Naive thymus-derived CD8-positive, alpha-beta T cell (primary cell): ENCODE data around the gene PRKCH. TPM values are rescaled to one million over a fixed set of nuclear protein-coding genes. Genes with fewer than 3 reads are reported as not detected.
A peak's percentile ranks its signal among the peaks of the same experiment; 100 is the strongest.
"Not testable (repeated sequence)": the region's sequence is repeated elsewhere in the genome, so short reads cannot be mapped to it uniquely, and the experiment has no call there.

Experiments
- ATAC-seq, 2 donors: fragments of 150-1000 bp; cut with Tn5 transposase in 1 of 2; sonication (Bioruptor Pico), chemical (Tn5 transposase) in 1 of 2; 1 replicate in 1 of 2; 2 replicates in 1 of 2; pipeline ENCODE4 v1.10.0; 2021; ENCODE audit warnings: mild to moderate bottlenecking in 2 of 2, moderate library complexity in 2 of 2
- POLR2A ChIA-PET: fragments of 350-600 bp; sonication (Branson Sonifier 250); formaldehyde crosslinking; loops from one replicate; lab custom pipeline; 2021; ENCODE audit warnings: antibody characterized with exemption; lab: Charles Lee
- DNase-seq, 10 donors: peaks; one replicate each; pipeline versions ENCODE4 v3.0.0 to v3.0.0-alpha.2; 2020 to 2022
- H3K27ac Mint-ChIP-seq, 10 donors: one replicate each; pipeline ENCODE4 v1.8.0; 2020 to 2022; ENCODE audit warnings: mild to moderate bottlenecking in 10 of 10, mixed read lengths in 10 of 10, moderate library complexity in 4 of 10, inconsistent platforms in 1 of 10
- H3K27me3 Mint-ChIP-seq, 5 donors: one replicate each; pipeline ENCODE4 v1.8.0; 2021 to 2022; ENCODE audit warnings: mixed read lengths in 5 of 5
- H3K36me3 Mint-ChIP-seq, 3 donors: one replicate each; pipeline ENCODE4 v1.8.0; 2020 to 2022; ENCODE audit warnings: mixed read lengths in 3 of 3, mild to moderate bottlenecking in 2 of 3, inconsistent platforms in 1 of 3
- H3K4me1 Mint-ChIP-seq, 4 donors: one replicate each; pipeline ENCODE4 v1.8.0; 2021 to 2022; ENCODE audit warnings: mixed read lengths in 4 of 4
- H3K4me3 Mint-ChIP-seq, 10 donors: one replicate each; pipeline ENCODE4 v1.8.0; 2020 to 2022; ENCODE audit warnings: mild to moderate bottlenecking in 10 of 10, mixed read lengths in 10 of 10, moderate library complexity in 6 of 10, inconsistent platforms in 1 of 10
- H3K9me3 Mint-ChIP-seq, 9 donors: one replicate each; pipeline ENCODE4 v1.8.0; 2020 to 2022; ENCODE audit warnings: mixed read lengths in 9 of 9, mild to moderate bottlenecking in 3 of 9, inconsistent platforms in 1 of 9, moderate library complexity in 1 of 9
- polyA plus RNA-seq, 3 donors: library from polyadenylated mRNA; unstranded; fragments of 300-500 nt; fragmentation: Illumina TruSeq; gene quantifications; one replicate each; pipeline ENCODE4 v1.2.3, GENCODE V29; 2021
- total RNA-seq, 8 experiments: library from RNA in 2 of 8; stranded (reverse) in 2 of 8; gene quantifications; one replicate each; pipeline ENCODE4 v1.2.3 and lab custom pipeline; 2021 to 2026

Gene PRKCH
- total and polyA plus RNA-seq, 5 experiments from 2014 or later = 184 to 306 (median 264) TPM

DNA sequence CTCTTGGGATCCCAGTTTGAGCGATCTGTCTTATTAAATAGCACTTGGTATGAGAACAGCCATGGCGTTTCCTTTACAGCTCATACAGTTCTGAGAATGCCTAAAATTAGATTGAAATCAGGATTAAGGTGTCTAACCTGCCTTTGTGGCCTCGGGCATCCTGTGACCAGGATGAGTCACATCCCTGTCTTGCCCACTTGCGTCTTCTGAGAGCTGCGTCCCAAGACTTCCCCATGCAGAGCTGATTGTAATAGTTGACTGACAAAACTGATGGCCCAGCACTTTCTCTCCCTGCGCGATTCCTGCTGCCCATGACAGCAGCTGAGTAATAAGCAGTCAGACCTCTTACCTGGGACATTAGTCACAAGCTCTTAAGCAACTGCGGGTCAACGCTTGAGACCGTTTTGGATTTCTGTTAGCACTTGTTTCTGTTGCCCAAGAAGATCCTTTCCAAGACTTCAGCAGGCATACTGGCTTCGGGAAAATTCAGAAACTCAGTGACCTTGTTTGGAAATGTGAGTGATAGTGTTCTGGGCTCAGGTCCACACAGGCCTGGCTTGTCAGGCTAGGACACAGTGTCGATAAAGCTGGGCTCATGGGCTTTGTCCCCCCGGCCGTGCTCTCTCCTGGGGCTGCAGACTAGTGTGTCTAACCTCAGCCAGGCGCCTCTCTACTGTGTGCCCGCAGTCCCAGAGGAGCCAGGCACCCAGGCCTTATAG, 204.1 kb downstream of the PRKCH start:
- DNase-seq (peak in 1 of 10 donors; percentile 30), ATAC-seq (peak; percentile 42 to 56)
- H3K36me3 Mint-ChIP-seq = peaks cover 14 to 78% (median 37%) of the 10 kb centered on the region in 3 donors
- H3K4me3 Mint-ChIP-seq = peak overlapping the region in 7 of 10 donors; percentile 0 to 42 (median 15)
- H3K9me3 Mint-ChIP-seq = no peaks in the 10 kb centered on the region
- H3K4me1 Mint-ChIP-seq = peaks cover 38 to 85% (median 79%) of the 10 kb centered on the region in 4 donors
- H3K27ac Mint-ChIP-seq = peak overlapping the region; percentile 84 to 95 (median 90)
- H3K27me3 Mint-ChIP-seq = no peaks in the 10 kb centered on the region
- POLR2A ChIA-PET = interaction anchor here (1.1 to 1.2 kb wide), 2 partner anchors 50 to 173 kb away, joined by 3 to 4 read pairs; no protein-coding TSS in a partner anchor

DNA sequence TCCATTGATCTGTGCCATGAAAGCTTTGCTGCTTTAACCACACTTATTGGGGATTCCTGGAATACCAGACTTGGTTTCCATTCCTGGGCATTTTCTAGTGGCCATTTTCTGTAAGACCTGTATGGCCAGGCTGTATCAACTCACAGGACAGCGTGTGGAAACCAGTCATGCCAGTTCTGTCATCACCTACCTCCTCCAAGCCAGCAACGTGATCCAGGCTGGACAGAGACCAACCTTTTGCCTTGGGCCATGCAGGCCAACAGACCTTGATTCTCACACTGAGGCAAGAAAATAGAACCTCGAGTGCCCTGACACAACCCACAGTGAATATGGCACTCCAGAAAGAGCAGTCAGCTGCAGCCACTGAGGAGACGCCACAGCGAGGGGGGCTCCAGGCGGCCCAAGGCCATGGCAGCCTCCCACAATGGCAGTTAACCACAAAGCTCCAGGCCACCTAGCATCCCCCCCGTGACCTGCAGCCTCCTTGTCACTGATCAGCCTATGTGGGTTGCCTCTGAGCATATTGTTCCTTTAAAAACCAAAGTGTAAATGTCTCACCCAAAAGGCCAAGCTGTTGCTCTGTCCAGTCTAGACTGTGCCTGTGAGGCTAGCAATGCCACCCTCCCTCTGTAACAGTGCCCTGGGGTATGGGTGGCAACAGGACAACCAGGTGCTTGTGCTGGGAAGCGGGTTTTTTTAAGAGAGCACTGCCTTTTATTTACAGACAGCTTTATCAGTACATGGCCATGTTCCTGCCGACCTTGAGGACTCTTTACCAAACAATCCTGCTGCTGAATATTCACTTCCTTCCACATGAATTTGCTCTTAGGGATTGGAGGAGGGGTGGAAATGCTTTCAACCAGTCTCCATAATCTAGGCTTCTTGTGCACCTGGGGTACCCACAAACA, 205.3 kb downstream of the PRKCH start:
- Mint-ChIP-seq H3K36me3 (peaks cover 14 to 85% (median 43%) of the 10 kb centered on the region in 3 donors), H3K4me1 (peaks cover 44 to 91% (median 85%) of the 10 kb centered on the region in 4 donors), H3K9me3 (no peaks in the 10 kb centered on the region), H3K4me3 (no peak overlapping the region), H3K27me3 (no peaks in the 10 kb centered on the region), H3K27ac (peak overlapping the region; percentile 84 to 95 (median 90))
- POLR2A ChIA-PET = interaction anchor here (1.1 kb wide), 1 partner anchor 51 kb away, joined by 4 read pairs; no protein-coding TSS in a partner anchor
- ATAC-seq (no peak), DNase-seq (no peak)

- Mint-ChIP-seq H3K4me3 (peak overlapping the region in 1 of 10 donors; percentile 58), H3K27ac (peak overlapping the region; percentile 80 to 95 (median 90)), H3K36me3 (peaks cover 14 to 84% (median 39%) of the 10 kb centered on the region in 3 donors), H3K27me3 (no peaks in the 10 kb centered on the region), H3K4me1 (peaks cover 36 to 90% (median 78%) of the 10 kb centered on the region in 4 donors), H3K9me3 (no peaks in the 10 kb centered on the region)
- no peak for ATAC-seq
- POLR2A ChIA-PET = no interaction called here
- no peak for DNase-seq
These were observed 206.1 kb downstream of the PRKCH start for GRCh38 chr14:61527325-61528100.

- DNase-seq (no peak), ATAC-seq (no peak)
- Mint-ChIP-seq H3K36me3 (peaks cover 15 to 89% (median 38%) of the 10 kb centered on the region in 3 donors), H3K4me3 (peak overlapping the region in 3 of 10 donors; percentile 1 to 51 (median 15)), H3K9me3 (no peaks in the 10 kb centered on the region), H3K4me1 (peaks cover 35 to 90% (median 77%) of the 10 kb centered on the region in 4 donors), H3K27me3 (no peaks in the 10 kb centered on the region), H3K27ac (peak overlapping the region; percentile 56 to 94 (median 80))
- POLR2A ChIA-PET = interaction anchor here (0.6 kb wide), 1 partner anchor 192 kb away, joined by 3 read pairs; no protein-coding TSS in a partner anchor
These were observed 207.2 kb downstream of the PRKCH start for GRCh38 chr14:61528591-61529021.

- ATAC-seq, H3K4me3 Mint-ChIP-seq, H3K9me3 Mint-ChIP-seq, POLR2A ChIA-PET, H3K27me3 Mint-ChIP-seq, DNase-seq: not testable (repeated sequence)
- H3K27ac Mint-ChIP-seq = peak overlapping the region in 5 of 10 donors; percentile 53 to 92 (median 79)
- peaks cover 23 to 94% (median 45%) of the 10 kb centered on the region in 3 donors for H3K36me3 Mint-ChIP-seq
- H3K4me1 Mint-ChIP-seq = peaks cover 33 to 90% (median 75%) of the 10 kb centered on the region in 4 donors
These were observed 208.0 kb downstream of the PRKCH start for GRCh38 chr14:61529360-61529759.

- Mint-ChIP-seq H3K36me3 (peaks cover 29 to 96% (median 47%) of the 10 kb centered on the region in 3 donors), H3K27me3 (no peaks in the 10 kb centered on the region), H3K9me3 (no peaks in the 10 kb centered on the region), H3K4me3 (no peak overlapping the region), H3K27ac (peak overlapping the region; percentile 2 to 89 (median 78)), H3K4me1 (peaks cover 30 to 89% (median 68%) of the 10 kb centered on the region in 4 donors)
- POLR2A ChIA-PET = no interaction called here
- no peak for DNase-seq
- ATAC-seq = no peak
These were observed 208.9 kb downstream of the PRKCH start for GRCh38 chr14:61530296-61530695.

DNA sequence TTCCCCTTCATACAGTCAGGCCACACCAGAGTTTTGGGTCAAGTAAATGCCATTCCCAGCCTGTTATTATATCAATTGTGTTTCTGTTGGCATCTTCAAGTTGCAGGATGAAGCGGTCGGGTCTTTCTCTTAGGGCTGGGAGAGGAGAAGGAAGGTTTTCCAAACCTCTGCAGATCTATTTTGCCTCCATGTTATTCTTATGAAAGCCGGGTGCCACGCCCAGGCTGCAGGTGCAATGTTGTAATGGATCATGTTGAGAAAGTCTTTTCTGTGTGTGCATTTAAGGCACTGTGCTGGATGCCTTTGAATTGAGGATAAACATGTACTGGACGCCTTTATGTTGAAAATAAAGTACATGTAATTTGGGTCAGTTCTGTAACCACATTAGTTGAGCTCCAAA, 209.5 kb downstream of the PRKCH start:
- H3K4me1 Mint-ChIP-seq = peaks cover 32 to 89% (median 68%) of the 10 kb centered on the region in 4 donors
- peak overlapping the region in 1 of 10 donors; percentile 13 for H3K4me3 Mint-ChIP-seq
- H3K27me3 Mint-ChIP-seq = no peaks in the 10 kb centered on the region
- DNase-seq (no peak), ATAC-seq (no peak)
- H3K27ac Mint-ChIP-seq = peak overlapping the region; percentile 2 to 89 (median 76)
- POLR2A ChIA-PET = no interaction called here
- H3K9me3 Mint-ChIP-seq = no peaks in the 10 kb centered on the region
- peaks cover 29 to 96% (median 53%) of the 10 kb centered on the region in 3 donors for H3K36me3 Mint-ChIP-seq

DNA sequence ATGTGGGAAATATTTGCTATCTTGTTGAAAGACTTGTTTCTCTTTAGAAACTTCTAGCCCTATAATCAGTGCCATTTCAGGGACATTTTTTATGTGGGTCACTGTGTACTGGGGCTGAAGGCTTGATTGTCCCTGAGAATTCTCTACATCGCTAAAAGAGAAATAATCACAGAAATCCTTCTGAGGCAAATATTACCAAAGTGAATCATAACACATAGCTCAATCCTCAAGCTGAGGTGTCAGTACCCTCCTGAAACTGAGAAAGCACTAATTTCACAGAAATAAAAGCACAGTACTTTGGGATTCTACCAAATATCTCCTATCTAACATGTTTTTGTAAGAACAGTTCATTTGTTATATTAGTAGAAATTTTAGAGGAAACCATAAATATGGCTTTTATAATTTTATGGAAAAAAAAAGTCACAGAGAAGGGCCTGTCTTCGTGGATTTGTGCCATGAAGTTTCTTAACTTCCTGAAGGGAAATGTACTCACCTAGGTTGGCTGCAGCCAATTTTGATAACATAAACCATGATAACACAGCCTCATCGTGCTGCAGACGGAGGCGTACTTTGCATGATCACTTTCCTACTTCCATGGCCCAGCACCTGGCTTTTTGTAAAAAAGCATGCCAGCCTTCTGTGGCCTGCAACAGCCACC, 210.2 kb downstream of the PRKCH start:
- Mint-ChIP-seq H3K4me1 (peaks cover 33 to 87% (median 67%) of the 10 kb centered on the region in 4 donors), H3K9me3 (no peaks in the 10 kb centered on the region), H3K36me3 (peaks cover 29 to 96% (median 49%) of the 10 kb centered on the region in 3 donors), H3K27me3 (no peaks in the 10 kb centered on the region), H3K27ac (peak overlapping the region; percentile 28 to 89 (median 72)), H3K4me3 (no peak overlapping the region)
- DNase-seq (no peak), ATAC-seq (no peak)
- POLR2A ChIA-PET = no interaction called here

- DNase-seq (no peak), ATAC-seq (no peak)
- peak overlapping the region; percentile 28 to 88 (median 68) for H3K27ac Mint-ChIP-seq
- POLR2A ChIA-PET = no interaction called here
- peaks cover 33 to 88% (median 65%) of the 10 kb centered on the region in 4 donors for H3K4me1 Mint-ChIP-seq
- H3K4me3 Mint-ChIP-seq = no peak overlapping the region
- peaks cover 29 to 96% (median 51%) of the 10 kb centered on the region in 3 donors for H3K36me3 Mint-ChIP-seq
- H3K9me3 Mint-ChIP-seq = no peaks in the 10 kb centered on the region
- no peaks in the 10 kb centered on the region for H3K27me3 Mint-ChIP-seq
These were observed 210.7 kb downstream of the PRKCH start for GRCh38 chr14:61532123-61532505.

DNA sequence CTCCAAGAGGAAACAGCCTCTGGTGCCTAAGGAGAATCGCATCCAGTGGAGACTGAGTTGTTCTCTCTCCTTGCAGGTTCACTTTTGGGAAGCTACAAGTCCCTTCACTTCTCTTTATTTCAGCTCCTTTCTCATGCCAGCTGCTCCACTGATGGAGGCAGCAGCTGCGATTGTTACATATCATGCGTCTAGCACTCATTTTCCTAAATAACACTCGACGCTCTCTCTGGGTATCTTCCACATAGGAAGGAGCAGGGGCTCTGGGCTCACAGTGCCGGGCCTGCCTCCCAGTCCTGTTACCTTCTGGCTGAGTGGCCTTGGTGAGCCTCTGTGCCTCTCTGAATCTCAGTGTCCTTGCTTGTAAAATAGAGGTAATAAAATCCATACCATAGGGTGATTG, 211.4 kb downstream of the PRKCH start:
- Mint-ChIP-seq H3K36me3 (peaks cover 24 to 96% (median 50%) of the 10 kb centered on the region in 3 donors), H3K9me3 (no peaks in the 10 kb centered on the region), H3K27ac (peak overlapping the region in 9 of 10 donors; percentile 35 to 92 (median 80)), H3K4me3 (no peak overlapping the region), H3K27me3 (no peaks in the 10 kb centered on the region), H3K4me1 (peaks cover 27 to 87% (median 61%) of the 10 kb centered on the region in 4 donors)
- ATAC-seq = no peak
- DNase-seq = no peak
- POLR2A ChIA-PET = no interaction called here

DNA sequence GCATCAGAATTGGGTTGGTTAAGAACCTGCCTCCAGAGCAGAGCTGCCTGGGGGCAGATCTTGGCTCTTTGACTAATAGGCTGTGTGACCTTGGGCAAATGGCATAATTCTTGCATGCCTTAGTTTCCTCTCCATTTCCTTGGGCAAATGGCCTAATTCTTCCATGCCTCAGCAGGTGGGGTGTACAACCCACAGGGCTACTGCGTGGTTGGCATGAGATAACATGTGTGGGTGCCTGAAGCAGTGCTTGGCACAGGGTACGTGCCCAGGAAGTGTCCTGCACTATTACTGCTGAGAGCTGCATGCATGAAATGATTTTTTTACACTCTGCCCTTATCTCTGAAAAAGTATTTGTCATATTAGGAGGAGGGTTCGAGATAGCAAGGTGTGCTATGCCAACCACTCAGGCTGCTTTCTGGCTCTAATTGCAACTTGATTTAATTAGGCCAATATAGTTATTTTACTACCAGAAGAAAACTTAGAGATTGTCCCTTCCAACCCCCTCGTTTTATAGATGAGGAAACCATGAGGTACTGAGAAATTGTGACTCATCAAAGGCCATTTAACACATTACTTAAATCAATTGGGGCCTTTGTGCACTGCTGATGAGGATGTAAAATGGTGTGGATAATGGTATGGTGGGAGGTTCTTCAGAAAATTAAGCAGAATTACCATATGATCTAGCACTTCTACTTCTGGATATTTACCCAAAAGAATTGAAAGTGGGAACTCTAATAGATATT, 212.3 kb downstream of the PRKCH start:
- ATAC-seq (peak in 1 of 2 donors; percentile 28), DNase-seq (no peak)
- Mint-ChIP-seq H3K36me3 (peaks cover 17 to 94% (median 44%) of the 10 kb centered on the region in 3 donors), H3K27ac (peak overlapping the region; percentile 43 to 92 (median 80)), H3K27me3 (no peaks in the 10 kb centered on the region), H3K4me1 (peaks cover 23 to 88% (median 56%) of the 10 kb centered on the region in 4 donors), H3K4me3 (no peak overlapping the region), H3K9me3 (no peaks in the 10 kb centered on the region)
- POLR2A ChIA-PET = interaction anchor here (0.7 to 0.8 kb wide), 2 partner anchors 55 to 147 kb away, joined by 3 read pairs; no protein-coding TSS in a partner anchor
